ENCODE measurements around the gene PPM1F.

Gene PPM1F

DNA sequence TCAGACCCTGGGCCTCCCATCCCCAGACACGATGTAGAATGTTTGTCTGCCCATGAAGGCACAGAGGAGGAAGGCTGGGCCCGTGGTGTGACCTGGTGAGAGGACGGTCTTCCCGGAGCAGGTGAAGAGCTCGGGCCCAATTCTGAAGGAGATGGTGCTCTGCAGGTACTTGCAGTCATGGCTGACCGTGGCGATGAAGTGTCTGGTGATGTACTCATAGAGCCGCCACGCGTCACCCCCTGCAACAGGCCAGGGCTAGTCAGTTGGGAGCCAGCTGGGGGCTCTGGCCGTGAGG, 10.0 kb upstream of the PPM1F start:
- TF ChIP-seq, protein P1, sequence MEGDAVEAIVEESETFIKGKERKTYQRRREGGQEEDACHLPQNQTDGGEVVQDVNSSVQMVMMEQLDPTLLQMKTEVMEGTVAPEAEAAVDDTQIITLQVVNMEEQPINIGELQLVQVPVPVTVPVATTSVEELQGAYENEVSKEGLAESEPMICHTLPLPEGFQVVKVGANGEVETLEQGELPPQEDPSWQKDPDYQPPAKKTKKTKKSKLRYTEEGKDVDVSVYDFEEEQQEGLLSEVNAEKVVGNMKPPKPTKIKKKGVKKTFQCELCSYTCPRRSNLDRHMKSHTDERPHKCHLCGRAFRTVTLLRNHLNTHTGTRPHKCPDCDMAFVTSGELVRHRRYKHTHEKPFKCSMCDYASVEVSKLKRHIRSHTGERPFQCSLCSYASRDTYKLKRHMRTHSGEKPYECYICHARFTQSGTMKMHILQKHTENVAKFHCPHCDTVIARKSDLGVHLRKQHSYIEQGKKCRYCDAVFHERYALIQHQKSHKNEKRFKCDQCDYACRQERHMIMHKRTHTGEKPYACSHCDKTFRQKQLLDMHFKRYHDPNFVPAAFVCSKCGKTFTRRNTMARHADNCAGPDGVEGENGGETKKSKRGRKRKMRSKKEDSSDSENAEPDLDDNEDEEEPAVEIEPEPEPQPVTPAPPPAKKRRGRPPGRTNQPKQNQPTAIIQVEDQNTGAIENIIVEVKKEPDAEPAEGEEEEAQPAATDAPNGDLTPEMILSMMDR (IDR thresholded peaks at IDR 0.05): no peak

- TF ChIP-seq, protein P1 (IDR thresholded peaks at IDR 0.05): no peak
These were observed 9.4 kb upstream of the PPM1F start for GRCh38 chr22:21961886-21962654.

- TF ChIP-seq, protein P1 (IDR thresholded peaks at IDR 0.05): no peak
These were observed 8.6 kb upstream of the PPM1F start for GRCh38 chr22:21961127-21961867.

GRCh38 chr22:21960200-21961126, 7.8 kb upstream of the PPM1F start:
- TF ChIP-seq, protein P1 (IDR thresholded peaks at IDR 0.05): no peak

- TF ChIP-seq, protein P1 (IDR thresholded peaks at IDR 0.05): no peak
These were observed 6.8 kb upstream of the PPM1F start for GRCh38 chr22:21959274-21960074.

DNA sequence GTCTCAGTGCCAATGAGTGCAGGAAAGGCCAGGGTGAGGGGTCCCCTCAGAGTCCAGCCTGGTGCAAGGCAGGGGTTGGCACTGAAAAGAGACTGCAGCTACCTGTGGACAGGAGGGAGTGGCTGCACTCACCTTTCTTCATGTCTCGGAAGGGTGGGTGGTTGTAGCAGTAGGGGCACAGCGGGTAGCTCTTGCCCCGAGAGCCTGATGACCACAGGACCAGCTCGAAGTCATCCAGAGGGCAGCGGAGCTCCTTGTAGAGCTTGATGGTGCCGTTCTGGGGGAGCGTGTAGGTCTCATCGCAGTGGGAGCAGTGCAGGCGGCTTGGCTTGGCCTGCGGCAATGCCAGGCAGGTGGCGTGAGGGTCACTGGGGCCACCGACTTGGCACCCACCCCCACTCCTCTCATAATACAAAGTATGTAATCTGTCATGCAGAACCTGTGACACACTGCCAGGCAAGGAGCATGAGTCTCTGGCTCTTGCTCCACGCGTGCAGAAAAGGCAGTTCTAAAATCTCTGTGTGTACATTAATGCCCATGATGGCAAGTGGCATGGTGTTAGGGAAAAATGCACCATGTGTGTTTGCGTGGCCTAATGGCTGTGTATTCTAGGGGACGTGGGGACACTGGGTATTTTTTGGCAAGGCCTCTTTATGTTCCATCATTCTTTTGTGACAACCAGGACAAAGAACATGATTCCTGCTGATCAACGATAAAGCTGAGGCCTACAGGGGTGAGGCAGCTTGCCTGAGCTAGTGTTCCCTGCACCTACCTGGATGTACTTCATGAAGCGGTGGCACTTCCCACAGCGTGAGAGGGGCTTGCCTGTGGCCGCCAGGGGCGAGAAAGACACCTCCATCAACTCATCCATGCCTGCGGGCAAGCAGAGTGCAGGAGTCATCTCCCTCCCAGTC, 6.0 kb upstream of the PPM1F start:
- TF ChIP-seq, protein P1 (IDR thresholded peaks at IDR 0.05): no peak

All from LNCAP (cell line).